ENCODE measurements around the gene TULP4.
A peak's percentile ranks its signal among the peaks of the same experiment; 100 is the strongest.
"Not testable (repeated sequence)": the region's sequence is repeated elsewhere in the genome, so short reads cannot be mapped to it uniquely, and the experiment has no call there.

The TULP4 gene

GRCh38 chr6:158538741-158539140 lies 226.5 kb downstream of the TULP4 start:
- DNase-seq: no peak

GRCh38 chr6:158539413-158539812 lies 227.1 kb downstream of the TULP4 start:
- no peak for DNase-seq

DNA sequence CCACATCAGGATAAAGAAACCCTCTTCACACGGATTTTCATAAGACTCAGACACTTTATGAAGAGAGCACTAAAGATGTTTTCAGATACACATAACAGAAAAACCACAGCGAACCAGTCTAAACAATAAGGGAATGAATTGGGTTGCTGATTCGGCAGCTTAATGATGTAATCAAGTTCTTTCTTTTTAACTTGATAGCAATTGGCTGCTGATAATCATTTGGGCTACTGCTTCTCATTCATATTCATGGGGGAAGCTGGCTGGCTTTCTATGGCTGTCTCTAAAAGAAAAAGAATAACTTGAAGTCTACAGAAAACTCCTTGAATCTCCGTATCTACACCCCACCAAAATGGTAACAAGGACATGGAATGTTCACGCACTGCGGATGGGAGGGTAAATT lies 227.6 kb downstream of the TULP4 start:
- DNase-seq: no peak

GRCh38 chr6:158543606-158544185 lies 231.4 kb downstream of the TULP4 start:
- no peak for DNase-seq

- DNase-seq: no peak
These were observed 232.2 kb downstream of the TULP4 start for GRCh38 chr6:158544428-158544827.

- no peak for DNase-seq
These were observed 233.0 kb downstream of the TULP4 start for GRCh38 chr6:158545043-158545966.

- peak in 1 of 2 experiments; percentile 29 for DNase-seq
These were observed 236.3 kb downstream of the TULP4 start for GRCh38 chr6:158548418-158549161.

DNA sequence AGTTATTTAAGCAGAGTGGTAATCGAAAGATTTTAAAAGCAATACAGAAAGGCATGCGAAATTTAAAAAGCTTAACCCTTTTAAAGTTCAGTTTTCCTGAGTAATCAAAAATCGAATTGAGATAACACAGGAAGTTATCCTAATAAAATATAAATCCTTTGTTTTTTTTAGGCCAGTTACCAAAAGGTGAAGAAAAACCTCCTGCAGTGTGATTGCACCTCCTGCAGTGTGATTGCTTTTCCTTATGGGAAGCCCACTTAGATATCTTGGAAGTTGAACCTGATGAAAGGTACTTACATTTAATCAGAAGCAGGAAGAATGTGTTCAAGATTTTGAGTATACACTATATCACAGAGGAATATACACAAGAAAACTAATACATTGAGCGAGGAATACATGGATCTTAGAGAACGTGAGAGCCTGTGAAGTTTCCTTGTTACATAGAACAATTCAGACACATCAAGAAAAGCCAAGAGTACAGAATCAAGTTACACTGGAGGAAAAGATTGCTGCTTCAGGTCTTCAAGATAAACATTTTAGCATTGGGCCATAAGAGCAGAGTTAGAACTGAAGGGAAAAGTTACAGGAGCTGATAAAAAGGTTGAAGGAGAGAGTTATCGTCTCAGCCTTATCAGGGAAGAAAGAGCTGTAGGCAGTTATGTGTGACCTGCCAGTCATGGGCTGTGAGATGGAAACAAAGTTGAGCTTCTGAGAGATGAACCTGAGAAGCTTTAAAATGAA lies 240.0 kb downstream of the TULP4 start:
- no peak for DNase-seq

GRCh38 chr6:158552796-158553138 lies 240.5 kb downstream of the TULP4 start:
- no peak for DNase-seq

GRCh38 chr6:158554611-158555361 lies 242.5 kb downstream of the TULP4 start:
- DNase-seq: no peak

DNA sequence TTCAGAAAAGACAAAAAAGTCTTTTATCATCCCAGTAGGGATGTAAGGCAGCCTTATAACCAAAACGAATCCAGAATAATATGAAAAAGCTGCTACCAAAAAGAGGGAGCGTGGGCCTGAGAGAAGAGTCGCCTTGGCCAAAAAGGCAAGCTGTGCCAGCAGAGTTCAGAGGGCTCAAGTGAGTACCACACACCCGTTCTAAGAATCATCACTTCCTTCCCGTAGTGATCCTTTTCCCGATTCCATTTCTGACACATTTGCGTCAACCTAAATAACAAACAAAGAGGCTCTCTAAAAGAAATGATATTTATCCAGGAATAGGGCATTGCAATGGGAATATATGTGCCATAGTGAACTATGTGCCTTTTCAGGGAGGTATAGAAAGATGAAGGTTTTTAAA lies 243.8 kb downstream of the TULP4 start:
- no peak for DNase-seq

- DNase-seq: not testable (repeated sequence)
These were observed 244.8 kb downstream of the TULP4 start for GRCh38 chr6:158557110-158557509.

DNA sequence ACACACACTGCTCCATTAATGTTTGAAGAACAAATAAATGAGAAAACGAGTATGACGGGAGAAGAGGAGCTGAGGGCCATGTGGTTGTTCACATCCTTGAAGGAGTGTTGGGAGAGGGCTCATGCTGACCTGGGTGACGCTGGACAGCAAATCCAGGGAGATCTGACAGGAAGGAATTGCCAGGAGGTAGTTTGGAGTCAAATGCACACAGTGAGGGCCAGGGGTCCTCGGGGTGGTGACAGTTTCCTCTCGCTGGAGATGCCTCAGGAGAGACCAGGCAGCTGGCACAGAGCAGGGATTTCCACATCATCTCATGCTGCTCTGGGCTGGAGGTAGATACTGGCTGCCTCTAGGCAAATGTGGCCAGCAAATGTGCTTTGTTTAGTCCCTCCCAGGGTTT lies 245.7 kb downstream of the TULP4 start:
- no peak for DNase-seq

DNA sequence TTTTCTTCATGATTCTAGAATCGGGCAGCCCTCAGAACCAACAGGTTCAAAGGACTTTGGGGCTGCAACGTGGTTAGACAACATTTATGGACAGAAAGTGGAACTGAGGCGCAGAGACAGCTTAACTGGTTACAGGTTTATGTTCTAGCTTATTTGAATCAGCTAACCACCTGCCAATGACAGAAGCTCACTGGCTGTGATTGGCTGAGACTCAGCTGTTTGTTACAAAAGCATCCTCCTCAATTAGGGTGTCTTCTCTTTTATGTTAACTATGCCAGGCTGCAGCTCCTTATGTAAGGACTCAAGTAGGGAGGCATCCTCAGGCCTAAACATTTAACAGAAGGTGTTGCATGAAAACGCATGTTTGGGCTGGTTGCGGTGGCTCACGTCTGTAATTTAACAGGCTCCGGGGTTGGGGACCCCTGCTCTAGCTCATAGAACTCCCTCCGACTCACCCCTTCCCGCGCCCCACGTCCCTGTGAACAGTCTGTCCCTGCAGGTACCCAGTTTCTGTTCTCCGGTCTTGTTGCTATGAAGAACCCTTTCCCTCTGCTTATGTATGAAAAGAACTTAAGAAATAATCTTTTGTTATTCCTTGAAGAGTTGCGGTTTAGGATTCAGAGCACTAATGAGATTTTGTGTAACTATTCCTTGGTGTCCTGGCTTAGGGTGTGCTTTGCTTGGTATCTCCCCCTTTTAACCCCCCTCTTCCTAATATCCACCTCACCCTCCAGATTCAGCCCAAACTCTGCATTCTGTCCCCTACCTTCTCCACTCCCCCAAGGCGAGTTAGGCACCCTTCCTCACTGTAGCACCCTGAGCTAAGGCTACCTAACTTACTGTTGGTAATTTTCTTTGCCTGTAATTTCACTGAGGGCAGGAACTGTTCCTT lies 246.4 kb downstream of the TULP4 start:
- no peak for DNase-seq

DNA sequence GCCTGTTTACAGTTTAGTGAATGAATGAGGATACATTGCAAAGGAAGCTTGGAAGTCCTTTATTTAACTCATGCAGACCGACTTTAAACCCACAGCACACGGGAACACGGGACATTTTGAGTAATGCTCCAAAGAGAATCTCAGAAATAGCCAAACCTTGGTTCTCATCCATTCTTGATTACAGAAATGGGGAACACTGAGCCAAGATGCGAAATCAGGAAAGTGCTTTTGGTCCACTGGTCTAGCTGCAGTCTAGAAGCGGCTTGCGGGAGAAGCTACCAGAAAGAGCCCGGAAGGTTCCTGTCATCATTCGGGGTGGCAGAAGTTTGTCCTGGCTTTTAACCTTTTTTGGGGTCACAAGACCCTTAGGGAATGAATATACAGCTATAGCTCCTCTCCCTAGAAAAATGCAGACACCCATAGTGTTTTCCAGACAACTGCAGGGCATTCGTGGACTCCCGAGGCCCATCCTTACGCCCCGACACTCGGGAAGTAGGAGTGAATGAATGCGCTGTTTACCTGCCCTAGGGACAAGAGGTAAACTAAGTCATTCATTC lies 247.2 kb downstream of the TULP4 start:
- DNase-seq: no peak

DNA sequence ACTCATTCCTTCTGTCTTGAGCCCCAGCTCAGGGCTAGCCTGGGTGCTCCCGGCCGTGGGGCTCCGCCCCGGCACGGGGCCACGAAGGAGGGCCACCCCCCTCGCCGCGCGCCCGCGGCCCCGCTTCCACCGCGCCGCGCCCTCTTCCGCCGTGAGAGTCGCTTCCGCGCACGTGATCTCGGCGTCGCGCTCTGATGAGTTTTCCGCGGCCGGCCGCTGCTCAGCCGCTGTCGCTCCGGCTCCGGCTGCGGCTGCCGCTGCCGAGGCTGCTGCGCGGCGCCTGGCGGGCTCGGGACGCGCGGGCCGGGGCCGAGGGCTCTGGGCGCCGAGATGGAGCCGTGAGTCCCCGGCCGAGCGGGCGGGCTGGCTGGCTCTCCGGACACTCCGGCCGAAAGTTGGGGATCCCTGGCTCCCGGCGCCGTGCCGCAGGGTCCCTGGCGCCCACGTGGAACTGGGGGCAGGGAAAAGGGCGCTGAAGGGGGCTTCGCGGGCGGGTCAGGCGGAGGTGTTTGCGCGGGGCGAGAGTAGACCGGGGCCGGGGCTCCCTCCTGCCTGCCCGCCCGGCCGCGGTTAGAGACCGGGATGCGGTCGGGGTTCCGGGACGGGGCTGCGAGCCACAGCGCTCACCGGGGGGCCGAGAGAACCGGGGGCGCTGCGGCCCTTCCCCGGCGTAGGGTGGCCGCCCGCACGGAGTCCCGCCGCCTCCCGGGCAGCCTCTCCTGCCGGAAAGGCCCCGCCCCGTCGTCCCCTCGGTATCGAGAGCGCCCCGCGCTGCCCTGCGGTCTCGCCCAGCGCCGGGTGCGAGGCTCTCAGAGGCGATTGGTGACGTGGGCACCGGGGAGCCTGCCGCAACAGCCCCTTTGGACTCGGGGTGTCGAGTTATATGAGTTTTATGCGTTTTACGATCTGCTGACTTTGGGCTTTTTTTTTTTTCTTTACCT lies 247.9 kb downstream of the TULP4 start, which contains the start of gene TMEM181:
Gene TMEM181 (plus strand): TSS at position 197 of the 941 bp plus-strand sequence. CDS start 134 bp downstream, at position 331.
- peak; percentile 40 to 83 for DNase-seq

DNA sequence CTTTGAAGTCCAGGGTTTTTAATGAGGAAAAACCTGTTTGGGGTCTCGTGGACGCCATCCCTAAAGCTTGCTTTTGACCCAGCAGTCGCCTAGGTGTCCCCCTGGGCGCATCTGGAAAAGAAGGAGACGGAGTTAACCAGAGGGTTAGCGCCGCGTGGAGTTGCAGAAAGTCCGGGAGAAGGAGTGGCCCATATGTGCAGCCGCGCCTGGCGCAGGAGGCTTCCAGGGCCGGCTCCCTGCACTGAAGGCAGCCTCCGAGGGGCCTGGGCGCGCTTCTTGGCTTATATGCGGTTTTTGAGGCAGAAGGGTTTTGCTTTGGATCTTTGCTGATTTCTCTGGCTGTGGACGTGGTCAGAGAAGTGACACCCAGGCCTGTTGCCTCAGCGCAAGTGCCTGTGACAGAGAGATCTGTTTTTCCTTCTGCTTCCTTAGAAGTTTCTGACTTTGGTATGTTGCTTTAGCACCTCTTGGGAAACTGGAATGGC lies 248.6 kb downstream of the TULP4 start:
- DNase-seq: peak in 1 of 2 experiments; percentile 51

All from NCI-H524 (cell line).